Hepatocyte (in vitro differentiated cells): ENCODE data around the gene NR2C1. TPM values are rescaled to one million over a fixed set of nuclear protein-coding genes. Genes with fewer than 3 reads are reported as not detected.
"Not testable (repeated sequence)": the region's sequence is repeated elsewhere in the genome, so short reads cannot be mapped to it uniquely, and the experiment has no call there.

Experiments
- DNase-seq: peaks from one replicate; pipeline ENCODE4 v3.0.0-alpha.2; 2016; ENCODE audit warnings: low spot score
- H2AFZ ChIP-seq: fragments of 200-600 bp; sonication (generic); 2 replicates; pipeline ENCODE4 v1.6.0; 2016; ENCODE audit warnings: antibody characterized with exemption, mild to moderate bottlenecking
- H3K27ac ChIP-seq: fragments of 200-600 bp; sonication (generic); 2 replicates; pipeline ENCODE4 v1.5.1; 2016; ENCODE audit warnings: mild to moderate bottlenecking
- H3K27me3 ChIP-seq: fragments of 200-600 bp; sonication (generic); 2 replicates; pipeline ENCODE4 v1.6.1; 2016
- H3K36me3 ChIP-seq: fragments of 200-600 bp; sonication (generic); replicated peaks from 2 replicates; pipeline ENCODE4 v1.5.1; 2016; ENCODE audit warnings: low read depth; ENCODE audit not compliant: insufficient read depth
- H3K4me1 ChIP-seq: fragments of 200-600 bp; sonication (generic); 2 replicates; pipeline ENCODE4 v1.5.1; 2016; ENCODE audit warnings: mild to moderate bottlenecking, moderate library complexity; ENCODE audit not compliant: insufficient read depth
- H3K4me2 ChIP-seq: fragments of 200-600 bp; sonication (generic); 2 replicates; pipeline ENCODE4 v1.6.0; 2016
- H3K4me3 ChIP-seq: fragments of 200-600 bp; sonication (generic); 2 replicates; pipeline ENCODE4 v1.5.1; 2016; ENCODE audit warnings: mild to moderate bottlenecking
- H3K79me2 ChIP-seq: fragments of 200-600 bp; sonication (generic); 2 replicates; pipeline ENCODE4 v1.6.0; 2017; ENCODE audit warnings: mild to moderate bottlenecking
- H3K9me2 ChIP-seq: fragments of 200-600 bp; sonication (generic); replicated peaks from 2 replicates; pipeline ENCODE4 v1.6.0; 2017; ENCODE audit warnings: mild to moderate bottlenecking; ENCODE audit not compliant: insufficient read depth
- H3K9me3 ChIP-seq: fragments of 200-600 bp; sonication (generic); 2 replicates; pipeline ENCODE4 v1.5.1; 2016; ENCODE audit warnings: low read depth, mild to moderate bottlenecking
- H4K20me1 ChIP-seq: fragments of 200-600 bp; sonication (generic); 2 replicates; pipeline ENCODE4 v1.6.0; 2016; ENCODE audit warnings: mild to moderate bottlenecking; ENCODE audit not compliant: insufficient read depth, poor library complexity, severe bottlenecking
- CTCF ChIP-seq: fragments of 200-600 bp; sonication (generic); IDR thresholded peaks from 2 replicates; pipeline ENCODE4 v1.5.1; 2016; ENCODE audit warnings: antibody characterized with exemption, mild to moderate bottlenecking; ENCODE audit not compliant: poor library complexity
- EZH2 ChIP-seq: fragments of 200-600 bp; sonication (generic); IDR thresholded peaks from 2 replicates; pipeline ENCODE4 v1.6.1; 2016; ENCODE audit warnings: antibody characterized with exemption, mild to moderate bottlenecking, borderline replicate concordance
- EZH2phosphoT487 ChIP-seq: fragments of 200-600 bp; sonication (generic); IDR thresholded peaks from one replicate; pipeline ENCODE4 v1.6.1; 2018; ENCODE audit warnings: antibody characterized with exemption, mild to moderate bottlenecking, low read depth, moderate library complexity; ENCODE audit not compliant: unreplicated experiment, severe bottlenecking
- WGBS: methylation state at CpG from one replicate; pipeline ENCODE4 v1.1.6; 2016; ENCODE audit warnings: low lambda C conversion rate; ENCODE audit errors: missing lambda C conversion rate; 5-methylcytosine and 5-hydroxymethylcytosine counted together
- polyA plus RNA-seq: library from polyadenylated mRNA; unstranded; fragments of >200 nt; fragmentation: Nextera tagmentation; extraction: Ambion mirVana; gene quantifications from 2 replicates; pipeline ENCODE4 v1.2.1, GENCODE V29; 2016
- total RNA-seq: library from RNA; depleted of rRNA; stranded (reverse); fragments of >200 nt; gene quantifications from 2 replicates; pipeline ENCODE4 v1.2.3, GENCODE V29; 2014

The NR2C1 gene
- total and polyA plus RNA-seq, 2 experiments from 2014 or later: 28.4 to 40.6 TPM

- Histone ChIP-seq H3K4me3 (no peak overlapping the region), H3K36me3 (no peaks in the 10 kb centered on the region), H3K9me3 (no peaks in the 10 kb centered on the region), H3K79me2 (peaks cover 4% of the 10 kb centered on the region), H4K20me1 (no peaks in the 10 kb centered on the region), H3K9me2 (no peaks in the 10 kb centered on the region), H3K4me2 (no peak overlapping the region), H2AFZ (no peak overlapping the region), H3K27me3 (no peaks in the 10 kb centered on the region), H3K27ac (no peak overlapping the region), H3K4me1 (no peaks in the 10 kb centered on the region)
- TF ChIP-seq EZH2phosphoT487 (no peak), EZH2 (no peak), CTCF (no peak)
- no peak for DNase-seq
- WGBS: 96% methylated on average over 8 of the region's 8 CpGs
Measured at GRCh38 chr12:94987076-94987669, 86.2 kb downstream of the NR2C1 start.

DNA sequence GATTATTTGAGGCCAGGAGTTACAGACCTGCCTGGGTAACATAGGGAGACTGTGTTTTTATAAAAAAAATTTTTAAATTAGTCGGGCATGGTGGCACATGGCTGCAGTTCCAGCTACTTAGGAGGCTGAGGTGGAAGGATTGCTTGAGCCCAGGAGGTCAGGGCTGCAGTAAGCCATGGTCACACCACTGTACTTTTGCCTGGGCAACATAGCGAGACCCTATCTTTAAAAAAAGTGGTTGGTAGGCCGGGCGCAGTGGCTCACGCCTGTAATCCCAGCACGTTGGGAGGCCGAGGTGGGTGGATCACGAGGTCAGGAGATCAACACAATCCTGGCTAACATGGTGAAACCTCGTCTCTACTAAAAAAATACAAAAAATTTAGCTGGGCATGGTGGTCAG lies 88.3 kb downstream of the NR2C1 start:
- not testable (repeated sequence) for H3K4me3 ChIP-seq, H3K4me1 ChIP-seq, H3K4me2 ChIP-seq, H3K79me2 ChIP-seq, DNase-seq, H3K9me3 ChIP-seq, H3K27me3 ChIP-seq, H4K20me1 ChIP-seq, H3K9me2 ChIP-seq, H3K27ac ChIP-seq, H2AFZ ChIP-seq, H3K36me3 ChIP-seq
- 88% methylated on average over 9 of the region's 9 CpGs for WGBS

DNA sequence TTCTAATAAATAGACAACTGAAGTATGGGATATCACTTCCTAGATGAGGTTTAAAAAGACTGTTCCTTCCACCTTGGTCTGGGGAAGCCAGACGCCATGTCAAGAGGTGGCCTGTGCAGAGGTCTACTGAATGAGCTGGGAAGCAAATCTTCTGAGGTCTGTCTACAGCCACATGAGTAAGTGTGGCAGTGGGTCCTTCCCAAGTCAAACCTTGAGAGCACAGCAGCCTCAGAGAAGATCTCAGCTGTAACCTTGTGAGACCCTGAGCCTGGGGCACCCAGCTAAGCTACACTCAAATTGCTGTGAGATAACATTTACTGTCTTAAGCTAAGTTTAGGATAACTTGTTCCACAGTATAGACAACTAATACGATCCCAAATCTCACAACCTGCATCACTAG lies 90.1 kb downstream of the NR2C1 start:
- no peaks in the 10 kb centered on the region for H3K4me1 ChIP-seq
- DNase-seq: no peak
- TF ChIP-seq CTCF (no peak), EZH2phosphoT487 (no peak), EZH2 (no peak)
- no peak overlapping the region for H2AFZ ChIP-seq
- peaks cover 3% of the 10 kb centered on the region for H3K79me2 ChIP-seq
- no peak overlapping the region for H3K4me3 ChIP-seq
- no peaks in the 10 kb centered on the region for H3K27me3 ChIP-seq
- no peaks in the 10 kb centered on the region for H3K36me3 ChIP-seq
- H4K20me1 ChIP-seq: no peaks in the 10 kb centered on the region
- no peak overlapping the region for H3K27ac ChIP-seq
- H3K4me2 ChIP-seq: no peak overlapping the region
- no peaks in the 10 kb centered on the region for H3K9me3 ChIP-seq
- WGBS: 92% methylated on average over 2 of the region's 2 CpGs
- H3K9me2 ChIP-seq: no peaks in the 10 kb centered on the region

- Histone ChIP-seq H3K4me3 (no peak overlapping the region), H3K4me1 (no peaks in the 10 kb centered on the region), H2AFZ (no peak overlapping the region), H3K9me2 (no peaks in the 10 kb centered on the region), H3K9me3 (no peaks in the 10 kb centered on the region), H3K4me2 (no peak overlapping the region), H4K20me1 (no peaks in the 10 kb centered on the region), H3K27me3 (no peaks in the 10 kb centered on the region), H3K27ac (no peak overlapping the region), H3K79me2 (peaks cover 3% of the 10 kb centered on the region), H3K36me3 (no peaks in the 10 kb centered on the region)
- 79% methylated on average over 7 of the region's 7 CpGs for WGBS
- no peak for DNase-seq
- TF ChIP-seq CTCF: no peak
- no peak for TF ChIP-seq EZH2phosphoT487
- TF ChIP-seq EZH2: no peak
Measured at GRCh38 chr12:94982456-94982855, 91.0 kb downstream of the NR2C1 start.
